GM21526 (cell line): ENCODE measurements around the gene ATOH8.
"Not testable (repeated sequence)": the region's sequence is repeated elsewhere in the genome, so short reads cannot be mapped to it uniquely, and the experiment has no call there.

Experiments
- ATAC-seq: cut with Tn5 transposase; IDR thresholded peaks from one replicate; pipeline ENCODE4 v1.9.1; 2021; ENCODE audit warnings: moderate library complexity; ENCODE audit not compliant: unreplicated experiment, low FRiP score

ATOH8 gene, protein sequence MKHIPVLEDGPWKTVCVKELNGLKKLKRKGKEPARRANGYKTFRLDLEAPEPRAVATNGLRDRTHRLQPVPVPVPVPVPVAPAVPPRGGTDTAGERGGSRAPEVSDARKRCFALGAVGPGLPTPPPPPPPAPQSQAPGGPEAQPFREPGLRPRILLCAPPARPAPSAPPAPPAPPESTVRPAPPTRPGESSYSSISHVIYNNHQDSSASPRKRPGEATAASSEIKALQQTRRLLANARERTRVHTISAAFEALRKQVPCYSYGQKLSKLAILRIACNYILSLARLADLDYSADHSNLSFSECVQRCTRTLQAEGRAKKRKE

DNA sequence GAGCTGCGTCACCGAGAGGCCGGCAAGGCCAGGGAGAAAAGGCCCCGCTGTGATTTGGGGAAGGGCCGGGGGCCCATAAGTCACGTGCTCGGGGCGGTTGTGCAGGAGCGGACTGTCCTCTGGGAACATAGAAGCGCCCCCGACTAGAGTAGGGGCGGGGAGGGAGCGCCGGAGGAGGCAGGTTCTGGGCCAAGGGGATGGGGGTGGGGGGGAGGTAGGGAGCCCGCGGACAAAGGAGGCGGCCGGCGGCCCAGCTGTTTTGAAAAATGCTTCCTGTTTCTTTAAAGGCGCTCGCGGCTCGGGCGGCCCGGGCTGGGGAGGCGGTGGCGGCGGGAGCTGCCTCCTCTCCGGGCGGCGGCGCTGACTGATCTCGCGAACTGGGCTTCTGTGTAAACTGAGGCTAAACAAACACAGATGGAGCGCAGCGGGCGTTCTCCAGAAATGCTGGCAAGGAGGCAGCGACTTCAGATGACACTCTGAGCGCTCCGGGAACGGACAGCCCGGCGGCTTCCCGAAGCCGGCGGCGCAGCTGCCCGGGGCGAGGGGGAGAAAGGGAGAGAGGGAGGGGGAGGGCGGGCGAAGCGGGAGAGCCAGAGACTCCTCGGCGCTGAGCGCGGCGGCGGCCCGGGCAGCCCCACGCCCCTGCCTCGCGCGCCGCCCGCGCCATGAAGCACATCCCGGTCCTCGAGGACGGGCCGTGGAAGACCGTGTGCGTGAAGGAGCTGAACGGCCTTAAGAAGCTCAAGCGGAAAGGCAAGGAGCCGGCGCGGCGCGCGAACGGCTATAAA, at the start of gene ATOH8:
Gene ATOH8 (plus strand): TSS at position 467 of the 788 bp plus-strand sequence. CDS start 199 bp downstream, at position 666.
- ATAC-seq: no peak

DNA sequence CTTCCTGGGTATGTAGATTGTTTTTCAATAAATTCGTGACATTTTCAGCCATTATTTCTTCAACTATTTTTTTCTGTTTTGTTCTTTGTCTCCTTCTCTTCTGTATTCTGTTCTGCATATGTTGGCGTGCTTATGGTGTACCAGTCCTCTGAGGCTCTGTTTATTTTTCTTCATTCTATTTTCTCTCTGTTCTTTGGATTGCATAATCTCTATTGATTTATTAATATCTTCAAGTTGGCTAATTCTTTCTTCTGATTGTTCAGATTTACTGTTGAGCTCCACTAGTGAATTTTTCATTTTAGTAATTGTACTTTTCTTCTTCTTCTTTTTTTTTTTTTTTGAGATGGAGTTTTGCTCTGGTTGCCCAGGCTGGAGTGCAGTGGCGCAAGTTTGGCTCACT, 49.8 kb upstream of the ATOH8 start:
- ATAC-seq: no peak

- peak; percentile 49 for ATAC-seq
Observed at GRCh38 chr2:85704800-85705679, 48.8 kb upstream of the ATOH8 start.

- ATAC-seq: no peak
Observed at GRCh38 chr2:85705680-85706039, 48.1 kb upstream of the ATOH8 start.

DNA sequence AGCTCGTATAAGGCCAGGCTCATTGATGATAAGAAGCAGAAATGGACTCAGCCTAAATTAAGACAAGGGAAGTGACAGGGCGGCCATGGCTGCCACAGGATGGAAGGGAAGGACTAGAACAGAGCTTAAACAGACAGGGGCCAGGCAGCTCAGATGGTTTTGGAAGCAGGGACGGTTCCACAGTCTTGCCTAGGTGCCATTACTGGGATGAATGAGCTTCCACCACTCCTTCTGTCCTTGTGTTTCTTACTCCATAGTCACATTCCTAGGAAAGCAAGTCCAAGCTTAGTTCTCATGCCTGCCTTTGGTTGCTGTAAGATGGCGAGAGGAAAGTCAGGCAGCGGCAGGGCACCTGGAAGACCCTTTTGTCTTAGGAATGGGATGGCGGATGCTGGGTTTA, 47.7 kb upstream of the ATOH8 start:
- ATAC-seq: no peak

DNA sequence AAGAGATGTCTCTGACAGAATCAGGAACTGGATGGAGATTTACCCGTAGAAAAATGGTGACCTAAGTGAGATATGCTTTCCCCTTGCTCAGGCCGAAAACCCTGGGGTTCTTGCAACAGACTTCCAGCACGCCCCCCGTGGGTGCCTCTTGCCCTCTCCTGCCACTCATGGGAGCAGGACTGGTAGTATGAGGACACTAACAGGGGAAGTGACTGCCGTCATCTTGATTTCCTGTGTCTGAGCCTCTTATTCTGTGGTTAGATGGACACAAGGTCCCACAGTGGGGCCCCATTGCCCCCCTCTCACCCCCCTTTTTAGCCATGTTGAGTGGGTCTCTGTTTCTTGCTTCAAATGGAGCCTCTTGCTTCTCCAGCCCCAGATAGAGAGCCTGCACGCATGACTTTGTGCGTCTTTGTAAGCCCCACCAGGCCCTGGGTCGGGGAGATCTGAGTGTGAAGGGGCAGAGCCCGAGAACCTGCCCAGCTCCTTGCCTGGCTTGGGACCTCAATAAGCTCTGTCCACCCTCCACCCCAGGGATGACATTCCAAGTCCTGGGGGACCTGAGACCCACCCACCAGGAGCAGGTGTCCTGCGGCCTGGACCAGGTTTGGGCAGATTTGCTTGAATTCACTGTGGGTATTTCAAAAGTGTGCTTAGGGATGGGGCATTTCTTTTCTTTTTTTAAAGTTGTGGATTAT, 47.0 kb upstream of the ATOH8 start:
- no peak for ATAC-seq

DNA sequence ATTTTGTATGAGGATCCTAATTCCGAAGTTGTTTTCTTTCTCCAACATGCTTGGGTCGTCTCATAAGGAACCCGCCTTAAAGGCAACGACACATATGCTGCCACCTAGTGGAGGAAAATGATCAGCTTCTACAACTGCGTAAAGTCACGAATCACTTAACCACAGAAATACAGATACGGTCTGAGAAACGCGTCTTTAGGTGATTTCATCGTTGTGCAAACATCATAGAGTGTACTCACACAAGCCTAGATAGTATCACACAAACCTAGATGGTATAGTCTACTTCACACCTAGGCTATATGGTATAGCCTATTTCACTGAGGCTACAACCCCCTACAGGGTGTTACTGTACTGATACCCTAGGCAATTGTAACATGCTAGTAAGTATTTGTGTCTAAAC, 46.5 kb upstream of the ATOH8 start:
- ATAC-seq: no peak

DNA sequence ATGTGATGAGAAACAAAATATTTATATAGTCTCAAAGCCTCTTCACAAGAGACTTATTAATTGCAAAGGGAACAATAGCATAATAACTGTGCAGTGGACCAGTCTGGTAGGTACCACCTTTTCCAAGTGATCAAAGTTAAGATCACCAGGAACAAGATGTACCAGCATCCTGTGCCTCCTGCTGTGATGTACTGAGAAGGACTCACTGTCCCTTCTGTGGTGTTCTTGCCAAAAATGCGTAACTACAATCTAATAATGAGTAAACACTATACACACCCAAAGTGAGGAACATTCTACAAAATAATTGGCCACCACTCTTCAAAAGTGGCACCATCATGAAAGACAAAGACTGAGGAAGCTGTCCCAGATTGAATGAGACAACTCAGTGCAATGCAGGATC, 45.1 kb upstream of the ATOH8 start:
- no peak for ATAC-seq

DNA sequence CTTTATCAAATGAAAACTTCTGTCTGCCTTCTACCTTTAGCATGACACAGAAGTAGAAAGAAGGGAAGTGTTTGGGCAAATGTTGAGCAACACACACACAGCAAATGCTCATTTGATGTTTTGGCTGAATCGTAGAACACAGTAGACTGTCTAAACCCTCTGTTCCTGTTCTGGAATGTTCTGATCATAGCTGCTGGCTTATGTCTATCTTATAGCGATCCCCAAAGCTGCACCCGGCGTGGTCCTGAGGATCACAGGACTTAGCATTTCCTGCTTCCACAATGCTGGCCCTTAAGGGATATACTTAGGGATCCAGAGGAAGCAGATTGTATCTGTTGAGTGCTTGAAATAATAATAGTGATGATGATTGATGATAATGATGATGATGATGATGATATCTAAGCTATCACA, 44.4 kb upstream of the ATOH8 start:
- no peak for ATAC-seq

- no peak for ATAC-seq
Observed at GRCh38 chr2:85710687-85711577, 42.9 kb upstream of the ATOH8 start.

GRCh38 chr2:85711578-85712060, 42.2 kb upstream of the ATOH8 start:
- ATAC-seq: no peak

DNA sequence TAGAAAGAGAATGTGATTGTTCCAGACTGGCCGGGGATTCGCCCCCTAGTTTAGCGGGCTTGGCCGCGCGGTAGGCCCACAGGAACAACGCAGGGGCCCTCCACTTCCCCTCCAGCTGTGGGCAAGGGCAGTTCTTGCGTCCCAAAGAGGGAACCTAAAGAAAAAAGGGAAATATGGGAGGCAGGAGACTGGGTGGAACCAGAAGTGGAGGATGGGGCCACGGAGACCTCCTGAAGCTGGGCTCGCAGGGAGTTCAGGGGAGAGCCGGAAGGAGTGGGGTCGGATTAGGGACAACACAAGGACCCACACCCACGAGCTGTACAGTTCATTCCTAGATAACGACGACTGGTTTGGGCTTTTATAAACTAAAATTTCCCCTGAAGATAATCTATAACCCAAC, 41.5 kb upstream of the ATOH8 start:
- ATAC-seq: no peak

DNA sequence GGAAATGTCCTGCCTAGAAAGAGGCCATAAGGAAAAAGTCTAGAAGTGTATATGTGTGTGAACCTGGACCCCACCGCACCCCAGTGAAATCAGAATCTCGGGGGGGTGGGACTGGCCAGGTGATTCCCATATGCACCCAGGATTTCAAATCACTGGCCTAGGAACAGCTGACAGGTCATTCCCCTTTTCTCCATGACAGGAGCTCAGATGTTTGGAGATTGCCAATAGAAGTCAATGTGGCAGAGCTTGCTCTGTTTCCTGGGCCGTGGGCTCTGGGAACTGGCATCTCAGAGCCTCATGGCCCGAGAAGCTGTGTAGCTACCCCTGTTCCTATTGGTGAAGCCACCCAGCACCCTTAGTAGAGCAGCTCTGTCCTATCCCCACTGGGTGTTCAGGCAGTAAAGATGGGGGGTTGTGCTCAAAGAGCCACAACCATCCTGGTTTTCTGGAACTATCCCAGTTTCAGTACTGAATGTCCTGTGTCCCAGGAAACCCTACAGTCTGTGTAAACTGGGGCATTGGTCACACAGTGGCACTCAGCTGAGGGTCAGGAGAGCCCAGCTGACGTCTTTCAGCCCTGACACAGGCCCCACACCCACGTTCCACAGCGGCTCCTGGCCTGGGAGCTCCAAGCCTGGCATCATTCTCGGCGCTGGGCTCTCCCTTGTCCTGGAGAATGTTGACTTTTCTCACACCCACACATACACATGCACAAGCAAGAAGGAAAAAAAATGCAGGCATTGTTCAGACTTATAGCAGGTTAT, 40.8 kb upstream of the ATOH8 start:
- ATAC-seq: no peak

- ATAC-seq: no peak
Observed at GRCh38 chr2:85713836-85714235, 40.0 kb upstream of the ATOH8 start.

- not testable (repeated sequence) for ATAC-seq
Observed at GRCh38 chr2:85714421-85714820, 39.4 kb upstream of the ATOH8 start.

DNA sequence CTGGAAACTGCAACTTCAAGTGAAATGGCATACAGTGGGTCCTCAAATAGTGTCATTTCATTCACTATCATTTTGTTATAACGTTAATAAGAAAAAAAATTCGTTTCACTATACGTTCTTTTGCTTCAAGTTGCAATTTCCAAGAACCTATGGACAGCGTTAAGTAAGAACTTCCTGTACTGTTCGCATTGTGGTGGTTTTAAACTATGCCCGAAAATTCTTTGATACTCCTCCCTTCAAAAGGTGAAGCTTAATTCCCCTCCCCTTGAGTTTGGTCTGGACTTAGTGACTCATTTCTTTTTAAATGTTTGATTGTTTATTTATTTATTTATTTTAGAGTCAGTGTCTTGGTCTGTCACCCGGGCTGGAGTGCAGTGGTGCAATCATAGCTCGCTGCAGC, 39.0 kb upstream of the ATOH8 start:
- no peak for ATAC-seq

GRCh38 chr2:85716346-85716914, 37.4 kb upstream of the ATOH8 start:
- ATAC-seq: no peak

- ATAC-seq: no peak
Observed at GRCh38 chr2:85717308-85718008, 36.3 kb upstream of the ATOH8 start.
